ENCODE data around the gene ZNF564.
"Not testable (repeated sequence)": the region's sequence is repeated elsewhere in the genome, so short reads cannot be mapped to it uniquely, and the experiment has no call there.

Gene ZNF564

GRCh38 chr19:12580180-12580694 lies 29.0 kb upstream of the ZNF564 start:
- Histone ChIP-seq H3K27ac (no peak overlapping the region), H3K27me3 (no peaks in the 10 kb centered on the region), H3K36me3 (peaks cover 29% of the 10 kb centered on the region), H3K4me3 (ENCODE audit: low read depth in 1 of 2, low read length in 1 of 2) (no peak overlapping the region), H3K9me3 (peaks cover 18% of the 10 kb centered on the region), H3K4me1 (ENCODE audit: control insufficient read depth in 1 of 2, insufficient read depth in 1 of 2, low read depth in 1 of 2, low read length in 1 of 2) (no peaks in the 10 kb centered on the region)
- no peak for TF ChIP-seq CTCF (IDR thresholded peaks at IDR 0.05)

DNA sequence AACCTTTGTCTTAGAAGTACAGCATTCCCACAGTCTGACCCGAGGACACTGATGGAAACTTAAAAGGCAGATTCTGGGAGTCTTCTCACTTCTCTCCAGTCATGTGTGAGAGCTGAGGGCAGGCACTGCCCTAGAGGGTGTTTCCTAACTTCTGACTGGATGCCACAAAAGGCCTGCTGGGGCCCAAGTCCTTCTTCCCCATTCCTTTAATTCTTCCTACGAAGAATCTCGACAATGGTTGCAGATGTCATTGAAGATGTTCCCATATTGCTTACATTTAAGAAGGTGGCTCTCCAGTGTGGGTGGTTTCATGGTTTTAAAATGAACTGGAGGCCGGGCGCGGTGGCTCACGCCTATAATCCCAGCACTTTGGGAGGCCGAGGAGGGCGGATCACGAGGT lies 27.4 kb upstream of the ZNF564 start:
- H3K4me3 ChIP-seq (ENCODE audit: low read depth in 1 of 2, low read length in 1 of 2) = no peak overlapping the region
- H3K36me3 ChIP-seq = peaks cover 29% of the 10 kb centered on the region
- no peaks in the 10 kb centered on the region for H3K4me1 ChIP-seq (ENCODE audit: control insufficient read depth in 1 of 2, insufficient read depth in 1 of 2, low read depth in 1 of 2, low read length in 1 of 2)
- H3K27me3 ChIP-seq = no peaks in the 10 kb centered on the region
- H3K9me3 ChIP-seq = peaks cover 18% of the 10 kb centered on the region
- TF ChIP-seq CTCF (IDR thresholded peaks at IDR 0.05) = no peak
- no peak overlapping the region for H3K27ac ChIP-seq

GRCh38 chr19:12574036-12574435 lies 22.8 kb upstream of the ZNF564 start:
- Histone ChIP-seq H3K27ac (no peak overlapping the region), H3K4me3 (ENCODE audit: low read depth in 1 of 2, low read length in 1 of 2) (no peak overlapping the region)
- TF ChIP-seq CTCF (IDR thresholded peaks at IDR 0.05) = no peak

DNA sequence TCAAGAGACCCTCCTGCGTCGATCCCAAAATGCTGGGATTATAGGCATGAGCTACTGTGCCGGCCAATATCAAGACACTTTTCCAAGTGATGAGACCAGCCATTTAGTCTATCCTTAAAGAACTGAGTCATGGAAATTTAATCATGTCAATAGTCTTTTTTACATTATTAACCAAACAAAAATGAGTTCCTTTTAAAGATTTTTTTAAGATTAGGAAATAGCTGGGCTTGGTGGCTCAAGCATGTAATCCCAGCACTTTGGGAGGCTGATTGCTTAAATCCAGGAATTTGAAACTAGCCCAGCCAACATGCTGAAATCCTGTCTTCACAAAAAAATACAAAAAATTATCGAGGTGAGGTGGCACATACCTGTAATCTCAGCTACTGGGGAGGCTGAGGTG lies 16.7 kb upstream of the ZNF564 start:
- no peaks in the 10 kb centered on the region for H3K27me3 ChIP-seq
- no peaks in the 10 kb centered on the region for H3K9me3 ChIP-seq
- TF ChIP-seq CTCF (IDR thresholded peaks at IDR 0.05) = no peak
- no peaks in the 10 kb centered on the region for H3K36me3 ChIP-seq
- peaks cover 0 to 5% of the 10 kb centered on the region in 2 experiments for H3K4me1 ChIP-seq (ENCODE audit: control insufficient read depth in 1 of 2, insufficient read depth in 1 of 2, low read depth in 1 of 2, low read length in 1 of 2)
- H3K4me3 ChIP-seq (ENCODE audit: low read depth in 1 of 2, low read length in 1 of 2) = no peak overlapping the region
- no peak overlapping the region for H3K27ac ChIP-seq

More at GRCh38 chr19:12574036-12574435, 22.8 kb upstream of the ZNF564 start:
- no peaks in the 10 kb centered on the region for H3K27me3 ChIP-seq
- H3K9me3 ChIP-seq = no peaks in the 10 kb centered on the region
- H3K4me1 ChIP-seq (ENCODE audit: control insufficient read depth in 1 of 2, insufficient read depth in 1 of 2, low read depth in 1 of 2, low read length in 1 of 2) = no peaks in the 10 kb centered on the region
- no peaks in the 10 kb centered on the region for H3K36me3 ChIP-seq

GRCh38 chr19:12566380-12566779 lies 15.1 kb upstream of the ZNF564 start:
- H3K4me3 ChIP-seq (ENCODE audit: low read depth in 1 of 2, low read length in 1 of 2); H3K4me1 ChIP-seq (ENCODE audit: control insufficient read depth in 1 of 2, insufficient read depth in 1 of 2, low read depth in 1 of 2, low read length in 1 of 2); H3K9me3 ChIP-seq; H3K27ac ChIP-seq; H3K27me3 ChIP-seq; H3K36me3 ChIP-seq: not testable (repeated sequence)

DNA sequence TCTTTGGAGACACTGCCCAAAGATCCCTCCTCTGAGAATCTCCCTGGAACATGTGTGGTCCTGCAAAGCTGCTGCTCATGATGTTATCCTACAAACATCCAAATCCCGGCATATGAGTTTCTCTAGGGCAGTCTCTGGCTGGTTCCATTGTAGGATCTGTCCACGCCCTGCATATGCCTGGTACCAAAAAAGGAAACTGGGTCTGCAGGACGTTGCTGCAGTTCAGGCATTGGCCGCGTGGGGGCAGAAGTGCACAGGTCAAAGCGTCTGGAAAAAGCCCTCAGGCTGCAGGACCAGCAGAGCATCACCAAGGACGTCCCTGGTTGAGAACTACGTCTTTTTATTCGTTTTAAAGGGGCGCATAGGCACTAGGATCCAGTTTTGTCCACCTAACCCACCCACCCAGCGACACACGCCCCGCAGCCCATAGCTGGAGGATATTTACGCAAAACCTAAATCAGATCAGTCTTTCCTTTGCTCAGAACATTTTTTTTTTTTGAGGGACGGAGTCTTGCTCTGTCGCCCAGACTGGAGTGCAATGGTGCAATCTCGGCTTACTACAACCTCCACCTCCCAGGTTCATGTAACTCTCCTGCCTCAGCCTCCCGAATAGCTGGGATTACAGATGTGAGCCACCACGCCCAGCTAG lies 12.9 kb upstream of the ZNF564 start:
- no peak overlapping the region for H3K27ac ChIP-seq
- TF ChIP-seq CTCF (IDR thresholded peaks at IDR 0.05) = peak; percentile 95
- H3K4me1 ChIP-seq (ENCODE audit: control insufficient read depth in 1 of 2, insufficient read depth in 1 of 2, low read depth in 1 of 2, low read length in 1 of 2) = peaks cover 0 to 5% of the 10 kb centered on the region in 2 experiments
- H3K4me3 ChIP-seq (ENCODE audit: low read depth in 1 of 2, low read length in 1 of 2) = no peak overlapping the region
- H3K27me3 ChIP-seq = no peaks in the 10 kb centered on the region
- H3K36me3 ChIP-seq = no peaks in the 10 kb centered on the region
- no peaks in the 10 kb centered on the region for H3K9me3 ChIP-seq

Data from neutrophil (primary cell).